Measurements from ENCODE around the gene MEF2D. TPM values are rescaled to one million over a fixed set of nuclear protein-coding genes. Genes with fewer than 3 reads are reported as not detected.

Gene MEF2D
- total RNA-seq, result 25.6 and 26.4 TPM in 2 replicates

DNA sequence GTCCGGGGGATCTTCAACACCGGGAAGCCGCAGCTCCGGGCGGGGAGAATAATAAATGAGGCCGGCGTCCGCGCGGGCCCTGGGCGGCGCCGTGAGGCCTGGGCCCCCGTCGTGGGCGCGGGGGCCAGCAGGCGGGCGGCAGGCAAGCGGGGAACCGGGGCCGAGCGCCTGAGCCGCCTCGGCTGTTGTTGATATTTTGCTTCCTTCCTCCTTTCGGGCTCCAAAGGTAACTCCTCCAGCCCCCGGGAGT is at the start of gene MEF2D:
TSS of gene MEF2D (minus strand) at position 233 of the 250 bp plus-strand sequence. CDS start 17,483 bp downstream, outside the sequence.

Small RNA genes within 50 kb of the gene (small RNA-seq; reads per million reads assigned to genes)
- not detected for gene MIR9-1
- not detected for gene RF00019

Other genes starting within 250 kb of the MEF2D start
- gene SMG5, start 217.9 kb downstream of the MEF2D start, total RNA-seq, result 60.4 and 72.7 TPM in 2 replicates
- 0.61 and 0.81 TPM in 2 replicates for gene TMEM79, start 216.4 kb downstream of the MEF2D start, total RNA-seq
- gene GLMP, start 205.1 kb downstream of the MEF2D start, total RNA-seq, result 81.5 and 85.2 TPM in 2 replicates
- not detected in 2 replicates for gene VHLL, start 201.5 kb downstream of the MEF2D start, total RNA-seq
- 191 and 238 TPM in 2 replicates for gene CCT3, start 162.5 kb downstream of the MEF2D start, total RNA-seq
- gene TSACC, start 162.2 kb downstream of the MEF2D start, total RNA-seq, result 0.36 TPM in 1 of 2 replicates, not detected in the other
- not detected in 2 replicates for gene RHBG, start 131.6 kb downstream of the MEF2D start, total RNA-seq
- 6.5 and 7.7 TPM in 2 replicates for gene IQGAP3, start 71.8 kb upstream of the MEF2D start, total RNA-seq
- gene TTC24, start 78.9 kb upstream of the MEF2D start, total RNA-seq, result not detected in 2 replicates
- gene NAXE, start 91.0 kb upstream of the MEF2D start, total RNA-seq, result 47.1 and 55.3 TPM in 2 replicates
- gene GPATCH4, start 100.7 kb upstream of the MEF2D start, total RNA-seq, result 13.0 and 13.8 TPM in 2 replicates
- gene HAPLN2, start 118.6 kb upstream of the MEF2D start, total RNA-seq, result not detected in 2 replicates
- not detected in 2 replicates for gene BCAN, start 141.3 kb upstream of the MEF2D start, total RNA-seq
- 28.1 and 28.2 TPM in 2 replicates for gene NES, start 176.6 kb upstream of the MEF2D start, total RNA-seq
- 144 and 158 TPM in 2 replicates for gene CRABP2, start 204.8 kb upstream of the MEF2D start, total RNA-seq
- 9.6 and 9.9 TPM in 2 replicates for gene METTL25B, start 227.7 kb upstream of the MEF2D start, total RNA-seq
- gene ISG20L2, start 228.0 kb upstream of the MEF2D start, total RNA-seq, result 19.3 and 26.1 TPM in 2 replicates
- 19.1 and 22.3 TPM in 2 replicates for gene MRPL24, start 240.3 kb upstream of the MEF2D start, total RNA-seq

All from hair follicle dermal papilla cell (primary cell).